GM15510 (cell line): Measurements from ENCODE around the gene C15orf61.

ENCODE experiments used
- POLR2A ChIP-seq: IDR thresholded peaks from 3 replicates; pipeline ENCODE4 v1.6.1; 2011; ENCODE audit warnings: borderline replicate concordance; ENCODE audit not compliant: insufficient read length; ENCODE audit errors: extremely low read depth

Gene C15orf61

DNA sequence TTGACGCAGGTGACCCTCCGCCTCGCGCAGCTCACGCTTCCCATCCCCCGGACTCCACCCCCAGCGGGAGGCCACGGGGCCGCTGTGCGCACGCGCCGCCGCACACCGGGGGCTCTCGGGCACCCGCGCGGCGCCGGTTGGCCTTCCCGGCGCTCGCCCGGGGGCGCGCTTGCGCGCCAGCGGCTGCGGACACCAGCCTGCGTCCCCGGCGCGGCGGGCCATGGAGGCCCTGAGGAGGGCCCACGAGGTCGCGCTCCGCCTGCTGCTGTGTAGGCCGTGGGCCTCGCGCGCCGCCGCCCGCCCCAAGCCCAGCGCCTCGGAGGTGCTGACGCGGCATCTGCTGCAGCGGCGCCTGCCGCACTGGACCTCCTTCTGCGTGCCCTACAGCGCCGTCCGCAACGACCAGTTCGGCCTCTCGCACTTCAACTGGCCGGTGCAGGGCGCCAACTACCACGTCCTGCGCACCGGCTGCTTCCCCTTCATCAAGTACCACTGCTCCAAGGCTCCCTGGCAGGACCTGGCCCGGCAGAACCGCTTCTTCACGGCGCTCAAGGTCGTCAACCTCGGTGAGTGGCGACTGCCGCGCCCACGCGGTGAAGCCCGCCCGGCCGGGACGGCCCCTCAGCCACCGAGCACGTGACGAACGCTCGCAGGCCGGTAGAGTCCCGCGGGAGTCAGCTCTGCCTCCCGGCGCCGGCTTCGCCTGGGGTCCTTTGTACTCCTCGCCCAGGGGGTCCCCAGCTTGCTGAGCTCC lies at the start of gene C15orf61:
C15orf61 (plus strand) TSS at position 103 of the 754 bp plus-strand sequence; CDS start at position 221, 118 bp downstream.
- peak; percentile 85 for TF ChIP-seq POLR2A

DNA sequence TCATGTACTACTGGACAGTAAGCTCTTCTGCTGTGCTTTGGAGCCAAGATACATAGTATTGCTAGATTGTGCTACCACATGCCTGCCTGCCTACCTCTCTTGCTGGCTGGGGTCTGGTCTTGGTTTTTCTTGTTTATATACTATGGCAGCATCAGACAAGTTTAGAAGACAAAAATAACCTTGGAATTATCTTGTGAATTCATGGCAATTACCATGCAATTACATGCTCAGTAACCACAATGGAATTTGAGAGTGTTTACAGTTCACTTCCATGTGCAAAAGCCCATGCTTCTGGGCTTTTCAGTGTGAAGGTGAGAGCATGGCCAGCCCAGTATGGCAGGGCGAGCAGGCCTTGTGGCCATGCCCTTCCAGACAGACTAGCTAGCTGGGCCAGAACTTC lies 48.0 kb upstream of the C15orf61 start:
- no peak for TF ChIP-seq POLR2A

DNA sequence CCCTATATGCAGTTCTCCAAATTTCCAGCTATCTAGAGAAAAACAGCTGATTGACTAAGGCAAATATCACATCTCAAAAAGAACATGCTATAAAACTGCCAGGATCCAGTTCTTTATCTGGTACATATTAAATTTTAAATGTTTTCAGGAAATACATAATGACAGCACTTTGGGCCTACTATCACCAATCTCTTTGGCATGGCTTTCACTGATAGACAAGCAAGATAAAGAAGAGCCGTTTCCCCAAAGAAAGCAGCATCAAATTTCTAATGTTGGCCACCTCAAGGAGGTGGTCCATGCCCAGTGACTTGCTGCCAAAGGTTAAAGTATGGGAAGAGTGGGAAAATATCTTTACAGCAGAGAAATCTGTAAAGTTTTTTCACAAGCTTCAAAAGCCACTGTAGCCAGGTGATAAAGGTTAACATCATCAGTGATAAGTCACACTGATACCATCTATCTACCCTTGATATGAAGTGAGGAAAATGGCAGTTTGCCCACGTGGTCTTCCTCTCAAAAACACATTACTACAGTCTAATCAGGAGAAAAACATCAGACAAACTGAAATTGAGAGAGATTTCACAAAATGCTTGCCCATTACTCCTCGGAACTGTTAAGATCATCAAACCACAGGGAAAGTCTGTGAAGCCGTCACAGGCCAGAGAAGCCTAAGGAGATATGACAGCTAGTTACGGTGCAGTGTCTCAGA lies 46.4 kb upstream of the C15orf61 start:
- no peak for TF ChIP-seq POLR2A

DNA sequence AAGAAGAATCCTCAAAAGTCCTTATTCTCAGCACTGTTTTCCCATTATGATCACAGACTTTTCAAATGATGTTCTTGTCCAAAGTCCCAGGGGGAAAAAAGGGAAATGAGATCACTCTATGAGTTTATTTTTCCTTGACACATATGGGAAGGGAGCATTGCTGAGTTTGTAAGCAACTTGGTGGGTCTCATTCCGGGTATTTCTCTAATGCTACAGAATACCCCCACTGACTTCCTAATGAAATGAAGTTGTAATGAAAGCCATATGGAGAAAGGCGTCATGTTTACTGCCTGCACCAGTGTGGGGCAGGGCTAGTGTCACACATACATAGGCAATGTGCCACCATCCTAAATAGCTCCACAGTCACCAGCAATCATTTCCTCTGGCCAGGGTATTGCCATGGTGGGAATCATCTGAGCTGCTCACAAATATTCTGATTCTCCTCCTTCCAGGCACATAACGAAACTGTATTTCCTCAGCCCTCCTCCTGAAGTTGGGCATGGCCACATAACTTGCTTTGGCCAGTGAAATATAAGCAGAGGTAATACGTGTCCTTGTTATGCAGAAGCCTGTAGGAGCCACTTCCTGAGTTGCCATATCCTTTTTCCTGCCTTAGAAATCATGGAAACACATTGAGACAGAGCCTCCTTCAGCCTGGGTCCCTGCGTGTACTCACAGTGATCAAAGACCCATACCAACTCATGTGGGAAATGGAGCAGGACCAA lies 41.0 kb upstream of the C15orf61 start:
- no peak for TF ChIP-seq POLR2A

DNA sequence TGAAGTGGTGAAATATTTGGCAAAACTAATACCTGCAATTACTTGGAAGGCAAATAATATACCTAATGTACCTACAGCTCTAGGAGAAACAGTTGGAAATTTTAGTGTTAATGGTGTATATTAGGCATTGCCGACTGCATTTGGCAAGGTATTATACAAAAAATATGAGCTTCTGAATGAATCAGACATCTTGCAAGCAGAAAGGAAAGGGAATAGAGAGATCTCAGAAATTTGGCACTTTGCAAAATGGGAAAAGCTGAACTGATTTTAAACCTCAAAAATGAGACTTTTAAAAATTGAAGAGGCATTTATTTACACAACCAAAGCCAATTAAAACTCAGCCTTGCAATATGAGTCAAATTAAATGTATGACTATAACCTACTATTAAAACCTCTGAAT lies 40.2 kb upstream of the C15orf61 start:
- TF ChIP-seq POLR2A: no peak

DNA sequence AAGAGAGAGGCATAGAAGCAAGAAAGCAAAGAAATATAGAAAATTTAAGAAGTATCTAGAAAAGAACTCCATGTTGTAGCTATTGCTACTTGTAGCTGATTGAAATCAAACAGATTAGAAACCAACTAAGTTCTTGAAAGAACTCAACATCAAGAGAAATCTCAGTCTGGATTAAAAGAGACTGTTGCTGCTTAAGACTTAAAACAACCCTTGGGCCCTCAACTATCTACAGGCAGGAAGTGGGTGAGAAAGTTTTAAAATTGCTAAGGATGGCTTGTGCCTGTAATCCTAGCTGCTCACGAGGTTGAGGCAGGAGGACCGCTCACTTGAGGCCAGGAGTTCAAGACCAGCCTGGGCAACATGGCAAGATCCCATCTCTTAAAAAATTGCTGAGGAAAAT lies 39.3 kb upstream of the C15orf61 start:
- TF ChIP-seq POLR2A: no peak

DNA sequence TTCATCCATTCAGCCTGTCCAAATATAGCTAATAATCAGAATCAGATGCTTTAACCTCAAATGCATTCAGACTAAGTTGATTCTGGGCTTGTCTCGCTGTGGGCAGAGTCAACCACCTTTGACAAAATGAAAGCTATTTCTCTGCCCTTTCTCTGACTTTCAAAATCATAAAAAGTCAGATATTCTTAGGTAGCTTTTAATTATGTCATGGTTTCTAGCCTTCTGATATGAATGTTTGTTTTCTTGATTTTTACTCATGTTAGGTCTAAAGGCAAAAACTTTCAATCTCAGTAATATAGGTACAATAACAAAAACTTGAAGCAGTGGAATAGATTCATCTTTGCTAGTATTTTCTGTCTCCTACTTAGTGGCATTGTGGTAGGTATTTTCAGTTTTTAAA lies 25.3 kb upstream of the C15orf61 start:
- no peak for TF ChIP-seq POLR2A

DNA sequence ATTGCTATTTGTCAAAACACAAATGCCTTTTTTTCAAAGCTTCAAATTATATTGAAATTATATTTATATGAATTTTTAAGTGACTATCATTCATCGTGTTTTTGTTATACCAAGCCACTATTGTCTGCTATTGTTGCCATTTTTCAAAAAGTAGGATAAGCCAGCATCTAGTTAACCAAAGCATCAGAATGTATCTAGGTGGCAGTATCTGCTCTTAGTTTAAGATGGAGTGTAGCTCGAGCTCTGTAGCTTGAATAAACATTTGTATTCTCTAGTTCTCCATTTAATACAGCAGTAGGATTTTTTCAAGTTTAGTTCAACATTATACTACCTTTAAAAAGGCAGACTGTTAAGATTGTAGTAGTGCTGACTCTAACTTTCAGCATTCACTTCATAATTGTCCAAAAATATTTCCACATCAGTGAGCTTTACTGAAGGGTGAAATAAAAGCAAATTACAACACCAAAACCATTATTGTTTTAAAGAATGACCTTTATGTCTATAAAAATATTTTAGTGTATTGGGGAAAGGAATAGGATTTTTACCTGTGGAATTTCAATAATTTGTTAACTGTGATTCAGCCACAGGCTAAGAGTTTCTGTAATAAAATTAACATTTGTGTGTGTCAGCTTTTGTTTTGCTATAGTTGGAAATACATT lies 19.6 kb upstream of the C15orf61 start:
- TF ChIP-seq POLR2A: no peak

DNA sequence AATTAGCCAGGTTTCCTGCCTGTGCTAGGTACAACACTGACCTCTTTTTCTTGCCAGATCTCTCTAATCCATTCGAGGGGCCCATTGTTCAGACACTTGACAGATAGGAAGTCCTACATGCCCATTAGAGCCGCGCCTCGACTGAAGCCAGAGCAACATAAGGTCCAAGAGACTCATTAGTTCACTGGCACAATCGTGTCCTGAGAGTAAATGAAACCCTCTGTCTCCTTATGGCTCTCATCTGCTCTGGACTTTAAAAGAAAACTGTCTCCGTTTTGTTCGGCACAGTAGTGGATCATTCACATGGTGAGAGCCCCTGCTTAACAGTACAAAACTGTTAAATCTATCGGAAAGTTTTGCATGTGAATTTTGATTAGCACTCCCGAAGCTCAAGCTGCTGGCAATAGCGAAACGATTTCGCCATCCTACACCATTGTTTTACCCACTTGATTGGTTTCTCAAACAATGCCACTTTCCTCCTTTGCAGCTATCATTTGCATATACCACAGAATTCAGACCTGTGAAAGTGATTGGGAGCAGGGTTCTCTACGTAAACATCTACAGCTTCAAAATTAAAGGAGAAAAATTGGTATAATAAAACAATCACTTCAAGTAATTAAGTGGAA lies 19.0 kb upstream of the C15orf61 start:
- TF ChIP-seq POLR2A: no peak

DNA sequence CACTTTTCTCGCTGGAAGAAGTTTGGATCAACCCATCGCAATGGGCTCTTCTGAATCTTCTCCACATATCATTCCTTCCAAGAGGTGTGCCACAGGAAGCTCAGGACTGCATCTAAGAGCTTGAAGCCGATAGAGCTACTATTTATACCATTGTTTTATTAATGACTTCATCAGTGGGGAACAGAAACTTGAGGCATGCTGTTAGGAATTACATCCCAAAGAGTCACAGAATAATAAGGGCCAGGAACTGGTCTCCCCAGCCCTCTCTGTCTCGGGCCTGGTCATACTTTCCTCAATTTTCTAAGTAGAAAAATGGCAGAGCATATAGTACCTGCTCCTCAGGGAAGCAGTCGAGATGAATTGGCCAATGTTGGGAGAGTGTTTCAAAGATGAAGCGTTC lies 16.9 kb upstream of the C15orf61 start:
- no peak for TF ChIP-seq POLR2A

DNA sequence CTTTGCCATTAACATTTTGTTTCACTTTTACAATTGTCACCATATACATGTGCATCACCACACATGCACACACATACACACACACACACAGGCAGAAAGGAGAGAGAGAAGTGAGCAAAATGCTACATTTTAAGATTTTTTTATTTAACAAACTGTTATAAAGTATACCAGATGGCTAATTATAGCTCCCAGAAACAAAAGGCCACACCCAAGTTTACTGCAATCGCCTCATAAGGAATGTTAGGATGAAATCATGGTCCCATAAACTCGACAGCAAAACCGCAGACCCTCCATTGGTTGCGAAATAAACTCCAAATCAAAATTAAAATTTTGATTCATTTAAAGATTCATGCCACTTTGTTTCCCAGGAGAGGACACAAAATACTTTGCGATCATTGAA lies 16.1 kb upstream of the C15orf61 start:
- TF ChIP-seq POLR2A: no peak

DNA sequence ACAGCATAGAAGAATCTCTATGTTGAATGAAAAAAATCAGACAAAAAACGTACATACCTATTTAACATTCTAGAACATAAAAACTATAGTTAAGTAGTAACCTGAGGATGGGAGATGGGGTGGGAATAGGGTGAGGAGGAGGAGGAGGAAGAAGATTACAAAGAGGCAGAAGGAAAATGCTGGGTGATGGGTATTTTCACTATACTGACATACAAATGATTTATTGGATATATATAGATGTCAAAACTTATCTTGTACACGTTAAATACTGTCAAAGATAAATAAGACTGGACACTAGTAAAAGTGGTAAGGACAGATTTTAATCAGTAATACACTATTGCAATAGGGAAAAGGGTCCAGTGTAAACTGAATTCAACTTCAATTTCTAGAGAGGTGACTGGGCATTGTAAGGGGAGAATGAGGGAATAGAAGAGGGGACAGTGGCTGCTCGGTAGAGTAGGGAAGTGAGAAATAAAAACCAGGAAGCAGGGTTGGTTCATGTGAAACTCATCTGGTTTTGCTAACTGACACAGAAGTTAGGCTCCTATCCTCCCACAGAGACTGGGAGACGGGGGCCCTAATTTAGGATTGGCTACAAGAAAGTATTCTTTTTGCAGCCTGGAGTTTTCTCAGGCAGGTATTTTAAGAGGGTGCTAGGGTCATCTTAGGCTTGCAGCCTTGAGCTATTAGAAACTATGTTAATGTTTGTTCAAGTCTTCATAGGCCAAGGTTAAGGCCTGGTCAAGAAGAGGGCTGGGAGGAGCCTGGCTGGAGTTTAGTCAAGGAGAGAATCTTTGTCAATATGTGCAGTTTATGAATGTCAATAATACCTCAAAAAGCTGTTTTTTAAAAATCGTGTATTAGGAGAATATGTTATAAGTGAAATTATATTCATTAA lies 15.0 kb upstream of the C15orf61 start:
- TF ChIP-seq POLR2A: no peak

DNA sequence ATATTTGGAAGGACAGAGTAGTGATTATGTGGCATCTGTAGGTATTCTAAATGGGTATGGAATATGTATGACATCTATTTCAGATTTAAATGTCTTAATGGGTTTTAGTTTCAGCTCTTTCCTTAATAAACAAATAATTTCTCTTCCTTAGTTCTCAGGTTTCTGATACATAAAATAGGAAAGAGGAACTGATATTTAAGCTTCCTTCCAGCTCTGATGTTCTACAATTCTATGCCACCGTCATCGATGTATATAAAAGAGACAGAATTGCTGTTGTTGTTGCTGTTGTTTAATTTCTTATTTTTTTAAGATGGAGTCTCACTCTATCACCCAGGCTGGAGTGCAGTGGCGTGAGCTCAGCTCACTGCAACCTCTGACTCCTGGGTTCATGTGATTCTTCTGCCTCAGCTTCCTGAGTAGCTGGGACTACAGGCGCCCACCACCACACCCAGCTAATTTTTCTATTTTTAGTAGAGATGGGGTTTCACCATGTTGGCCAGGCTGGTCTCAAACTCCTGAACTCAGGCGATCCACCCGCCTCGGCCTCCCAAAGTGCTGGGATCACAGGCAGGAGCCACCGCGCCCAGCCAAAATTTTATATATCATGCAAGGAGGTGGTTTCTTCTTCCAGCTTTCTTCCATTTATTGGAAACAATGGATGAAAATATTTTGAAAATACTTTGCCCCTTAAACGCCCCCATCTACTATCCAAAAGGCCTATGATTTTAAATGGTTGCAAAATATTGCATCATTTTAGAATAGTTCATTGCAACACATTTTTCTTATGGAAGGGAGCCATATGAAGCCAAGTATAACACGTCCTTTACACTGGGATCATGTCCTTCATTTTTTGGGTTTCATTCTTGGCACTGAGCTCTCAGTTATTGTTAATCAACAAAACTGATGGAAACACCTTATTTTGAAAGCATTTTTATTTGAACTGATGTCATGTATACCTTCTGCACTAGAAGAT lies 13.9 kb upstream of the C15orf61 start:
- no peak for TF ChIP-seq POLR2A

DNA sequence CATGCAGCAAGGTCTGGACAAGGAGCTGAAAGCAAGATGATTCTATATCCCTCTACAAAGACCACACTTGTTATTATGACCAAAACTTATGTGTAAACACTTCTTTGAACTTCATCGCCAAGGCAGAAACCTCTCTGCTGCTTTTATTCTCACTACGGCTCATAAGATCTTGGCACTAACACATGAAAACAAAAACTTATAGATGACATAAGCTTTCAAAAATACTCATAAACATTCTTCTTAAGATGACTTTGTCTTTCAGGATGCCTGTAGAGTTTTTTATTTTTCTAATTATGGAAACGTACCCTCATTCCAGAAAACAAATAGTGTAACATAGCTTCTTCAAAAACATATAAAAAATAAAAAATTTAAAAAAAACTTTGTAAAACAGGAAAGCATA lies 12.5 kb upstream of the C15orf61 start:
- no peak for TF ChIP-seq POLR2A
